GM12878 (cell line): ENCODE results near the gene PTK7. TPM values are rescaled to one million over a fixed set of nuclear protein-coding genes. Genes with fewer than 3 reads are reported as not detected.

ENCODE experiments used
- ATAC-seq: fragments of 200-7000 bp; cut with Tn5 transposase; 3 replicates; pipeline ENCODE4 v1.9.1; 2020; ENCODE audit warnings: mild to moderate bottlenecking, moderate library complexity
- BruUV-seq: library from RNA; stranded (reverse); fragments of 400-500 nt; replicated peaks from 2 replicates; lab custom pipeline; 2021; lab: Mats Ljungman, UMichigan
- CTCF ChIA-PET: fragments of 300-600 bp; sonication (Branson Sonifier 250); formaldehyde crosslinking; extraction: SDS; loops from one replicate; lab custom pipeline; 2021; ENCODE audit warnings: inconsistent platforms; lab: Yijun Ruan, JAX
- POLR2A ChIA-PET: fragments of 350-600 bp; formaldehyde crosslinking; extraction: SDS; loops from one replicate; lab custom pipeline; 2021; ENCODE audit warnings: inconsistent platforms; lab: Charles Lee
- RAD21 ChIA-PET: fragments of 300-600 bp; sonication (Branson Sonifier 250); formaldehyde crosslinking; loops from one replicate; lab custom pipeline; 2023; ENCODE audit warnings: antibody characterized with exemption; ENCODE audit not compliant: unreplicated experiment; lab: Charles Lee
- SMC1A ChIA-PET: fragments of 300-600 bp; sonication (Branson Sonifier 250); formaldehyde crosslinking; loops from one replicate; lab custom pipeline; 2023; ENCODE audit not compliant: unreplicated experiment, uncharacterized antibody; lab: Charles Lee
- DNase-seq: peaks from one replicate; pipeline ENCODE4 v3.0.0-alpha.2; 2011; ENCODE audit warnings: low read depth, low spot score
- FAIRE-seq: peaks from 3 replicates; lab custom pipeline; 2011; peaks lifted over from hg19 to GRCh38; lab: Jason Lieb, UNC
- H2AFZ ChIP-seq: 2 replicates; pipeline ENCODE4 v1.6.0; 2011; ENCODE audit warnings: low read depth, low read length, control low read depth; ENCODE audit not compliant: control insufficient read depth
- H3K27ac ChIP-seq: 2 replicates; pipeline ENCODE4 v1.5.1; 2011; ENCODE audit warnings: control low read depth; ENCODE audit not compliant: control insufficient read depth, insufficient read depth
- H3K27me3 ChIP-seq, 2 experiments: replicated peaks in 1 of 2; 2 replicates each; pipeline versions ENCODE4 v1.6.0 to v1.6.1; 2011; ENCODE audit warnings: low read length in 1 of 2; ENCODE audit not compliant: control insufficient read depth in 2 of 2, insufficient read depth in 2 of 2
- H3K36me3 ChIP-seq, 2 experiments: 2 replicates each; pipeline ENCODE4 v1.5.1; 2011; ENCODE audit warnings: low read length in 1 of 2; ENCODE audit not compliant: control insufficient read depth in 2 of 2, insufficient read depth in 2 of 2
- H3K4me1 ChIP-seq: 2 replicates; pipeline ENCODE4 v1.6.1; 2011; ENCODE audit warnings: mild to moderate bottlenecking, low read length, moderate library complexity, mixed read lengths; ENCODE audit not compliant: control insufficient read depth, insufficient read depth
- H3K4me2 ChIP-seq: 2 replicates; pipeline ENCODE4 v1.6.0; 2011; ENCODE audit warnings: control low read depth; ENCODE audit not compliant: control insufficient read depth, insufficient read depth
- H3K4me3 ChIP-seq: fragments of 200-600 bp; sonication (generic); 2 replicates; pipeline ENCODE4 v1.5.1; 2016
- H3K79me2 ChIP-seq: 2 replicates; pipeline ENCODE4 v1.6.0; 2011; ENCODE audit warnings: low read length; ENCODE audit not compliant: control insufficient read depth, insufficient read depth
- H3K9ac ChIP-seq: 2 replicates; pipeline ENCODE4 v1.8.0; 2011; ENCODE audit warnings: low read length, control low read depth, mixed read lengths; ENCODE audit not compliant: control insufficient read depth, insufficient read depth
- H3K9me3 ChIP-seq: replicated peaks from 3 replicates; pipeline ENCODE4 v1.5.1; 2011; ENCODE audit warnings: mild to moderate bottlenecking, low read length; ENCODE audit not compliant: control insufficient read depth, insufficient read depth
- H4K20me1 ChIP-seq: 2 replicates; pipeline ENCODE4 v1.6.0; 2011; ENCODE audit not compliant: control insufficient read depth, insufficient read depth
- CHD1 ChIP-seq: IDR thresholded peaks from 2 replicates; pipeline ENCODE4 v1.6.1; 2012; ENCODE audit warnings: low read depth, low read length, improper control_type of control experiment
- DPF2 ChIP-seq: fragments of 450-650 bp; IDR thresholded peaks from 2 replicates; pipeline ENCODE4 v1.6.1; 2017; ENCODE audit warnings: mild to moderate bottlenecking
- EP300 ChIP-seq, 2 experiments: fragments of 150-350 bp in 1 of 2; IDR thresholded peaks; 2 replicates each; pipeline ENCODE4 v1.6.1; 2011 to 2012; ENCODE audit warnings: low read depth in 2 of 2, low read length in 2 of 2, borderline replicate concordance in 1 of 2, improper control_type of control experiment in 1 of 2, inconsistent platforms in 1 of 2; ENCODE audit not compliant: control insufficient read depth in 1 of 2
- IKZF1 ChIP-seq: fragments of 450-650 bp; conservative IDR thresholded peaks from 2 replicates; pipeline ENCODE4 v1.6.1; 2017; ENCODE audit warnings: antibody characterized with exemption, mild to moderate bottlenecking
- POLR2AphosphoS2 ChIP-seq: IDR thresholded peaks from 2 replicates; pipeline ENCODE4 v1.6.1; 2011; ENCODE audit warnings: low read depth, mild to moderate bottlenecking, low read length, improper control_type of control experiment, moderate library complexity
- STAT3 ChIP-seq: IDR thresholded peaks from 2 replicates; pipeline ENCODE4 v1.6.1; 2011; ENCODE audit warnings: low read depth, low read length, improper control_type of control experiment
- WRNIP1 ChIP-seq: IDR thresholded peaks from 2 replicates; pipeline ENCODE4 v1.6.1; 2011; ENCODE audit warnings: low read depth, low read length, improper control_type of control experiment, borderline replicate concordance
- WGBS: methylation state at CpG from one replicate; pipeline ENCODE4 v1.1.6; 2016; ENCODE audit warnings: low lambda C conversion rate; ENCODE audit not compliant: insufficient replicate concordance, insufficient coverage; ENCODE audit errors: missing lambda C conversion rate; 5-methylcytosine and 5-hydroxymethylcytosine counted together
- in situ Hi-C: fragments of 300-500 bp; cut with MboI; formaldehyde crosslinking; loops from 9 replicates; pipeline ENCODE4 v1.14.3; 2018; ENCODE audit warnings: mixed read lengths
- intact Hi-C: fragments of 100-400 bp; cut with micrococcal nuclease; formaldehyde crosslinking; loops from one replicate; pipeline ENCODE4 v1.14.2; 2022; ENCODE audit not compliant: unreplicated experiment
- polyA plus RNA-seq, 11 experiments: library from polyadenylated mRNA; depleted of rRNA in 4 of 11; unstranded in 6 of 11; stranded (reverse) in 5 of 11; fragments of >200 nt; fragmentation: Nextera tagmentation in 4 of 11; fragmentation: Illumina TruSeq in 1 of 11; extraction: Ambion mirVana in 4 of 11; extraction: Trizol in 1 of 11; gene quantifications; 1 replicate in 1 of 11; 2 replicates in 10 of 11; pipeline versions ENCODE4 v1.2.1 to v1.2.3, GENCODE V29; 2011 to 2016; ENCODE audit warnings: inconsistent platforms in 2 of 11, missing spikeins in 2 of 11, low read depth in 1 of 11
- total RNA-seq, 4 experiments: library from RNA; depleted of rRNA in 3 of 4; stranded (reverse); fragments of >200 nt in 3 of 4; fragmentation: Illumina TruSeq in 1 of 4; extraction: Trizol in 1 of 4; gene quantifications; 2 replicates each; pipeline versions ENCODE4 v1.2.1 to v1.2.3, GENCODE V29; 2013 to 2021
- TF ChIP-seq, protein P1 (sequence below): IDR thresholded peaks from 2 replicates; pipeline ENCODE4 v1.6.1; 2011; ENCODE audit warnings: borderline replicate concordance, low read depth, mild to moderate bottlenecking, moderate library complexity, mixed read lengths, low read length; ENCODE audit not compliant: insufficient read depth; ENCODE audit errors: extremely low read length
- TF ChIP-seq, protein P2 (sequence below): IDR thresholded peaks from 2 replicates; pipeline ENCODE4 v1.6.1; 2012; ENCODE audit warnings: low read depth, low read length, improper control_type of control experiment
- TF ChIP-seq, protein P3 (sequence below), 3 experiments: IDR thresholded peaks in 2 of 3; conservative IDR thresholded peaks in 1 of 3; 2 replicates each; pipeline ENCODE4 v1.5.1; 2011; ENCODE audit warnings: low read depth in 3 of 3, low read length in 3 of 3, mild to moderate bottlenecking in 3 of 3, control low read depth in 2 of 3, moderate library complexity in 2 of 3, inconsistent platforms in 1 of 3, mixed read lengths in 1 of 3; ENCODE audit not compliant: control insufficient read depth in 2 of 3, insufficient read depth in 1 of 3; ENCODE audit errors: extremely low read depth in 1 of 3

Gene PTK7
- total and polyA plus RNA-seq, 10 of the 15 experiments (the other 5 are each of a cell fraction or from before 2014, with no cell fraction given), result 0.18 to 14.4 (median 3.3) TPM; not detected in 1

DNA sequence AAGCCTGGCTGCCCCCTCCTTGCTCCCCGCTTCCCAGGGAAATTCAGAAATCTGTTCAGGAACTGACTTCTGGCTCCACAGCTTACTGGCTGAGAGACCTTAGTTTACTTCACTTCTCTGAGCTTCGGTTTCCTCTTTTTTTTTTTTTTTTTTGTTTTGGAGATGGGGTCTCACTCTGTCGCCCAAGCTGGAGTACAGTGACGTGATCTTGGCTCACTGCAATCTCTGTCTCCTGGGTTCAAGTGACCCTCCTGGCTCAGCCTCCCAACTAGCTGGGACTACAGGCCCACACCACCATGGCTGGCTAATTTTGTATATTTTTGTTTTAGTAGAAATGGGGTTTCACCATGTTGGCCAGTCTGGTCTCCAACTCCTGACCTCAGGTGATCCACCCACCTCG lies 14.9 kb downstream of the PTK7 start:
- DNase-seq (no peak), ATAC-seq (no peak), FAIRE-seq (no peak)
- Histone ChIP-seq H3K4me1 (peaks cover 15% of the 10 kb centered on the region), H3K27ac (no peak overlapping the region), H3K9ac (no peak overlapping the region), H3K27me3 (no peaks in the 10 kb centered on the region), H4K20me1 (no peaks in the 10 kb centered on the region), H3K4me3 (no peak overlapping the region), H3K36me3 (no peaks in the 10 kb centered on the region), H3K79me2 (no peaks in the 10 kb centered on the region), H2AFZ (no peak overlapping the region), H3K9me3 (no peaks in the 10 kb centered on the region), H3K4me2 (no peak overlapping the region)
- ChIA-PET SMC1A (interaction anchor here (0.6 kb wide), 1 partner anchor 165 kb away, joined by 3 read pairs; no protein-coding TSS in a partner anchor), POLR2A (interaction anchor here (0.6 to 0.7 kb wide), 2 partner anchors 12 to 382 kb away, joined by 4 to 5 read pairs; no protein-coding TSS in a partner anchor), RAD21 (no interaction called here), CTCF (interaction anchor here (1.5 kb wide), 1 partner anchor 53 kb away, joined by 4 read pairs; no protein-coding TSS in a partner anchor)
- no peak for TF ChIP-seq CHD1
- TF ChIP-seq, protein P1, sequence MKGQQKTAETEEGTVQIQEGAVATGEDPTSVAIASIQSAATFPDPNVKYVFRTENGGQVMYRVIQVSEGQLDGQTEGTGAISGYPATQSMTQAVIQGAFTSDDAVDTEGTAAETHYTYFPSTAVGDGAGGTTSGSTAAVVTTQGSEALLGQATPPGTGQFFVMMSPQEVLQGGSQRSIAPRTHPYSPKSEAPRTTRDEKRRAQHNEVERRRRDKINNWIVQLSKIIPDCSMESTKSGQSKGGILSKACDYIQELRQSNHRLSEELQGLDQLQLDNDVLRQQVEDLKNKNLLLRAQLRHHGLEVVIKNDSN, result no peak
- WGBS, result 73% methylated on average over 4 of the region's 5 CpGs
- no TSS peak for BruUV-seq
- intact Hi-C loops (no loop called here), in situ Hi-C loops (no loop called here)

DNA sequence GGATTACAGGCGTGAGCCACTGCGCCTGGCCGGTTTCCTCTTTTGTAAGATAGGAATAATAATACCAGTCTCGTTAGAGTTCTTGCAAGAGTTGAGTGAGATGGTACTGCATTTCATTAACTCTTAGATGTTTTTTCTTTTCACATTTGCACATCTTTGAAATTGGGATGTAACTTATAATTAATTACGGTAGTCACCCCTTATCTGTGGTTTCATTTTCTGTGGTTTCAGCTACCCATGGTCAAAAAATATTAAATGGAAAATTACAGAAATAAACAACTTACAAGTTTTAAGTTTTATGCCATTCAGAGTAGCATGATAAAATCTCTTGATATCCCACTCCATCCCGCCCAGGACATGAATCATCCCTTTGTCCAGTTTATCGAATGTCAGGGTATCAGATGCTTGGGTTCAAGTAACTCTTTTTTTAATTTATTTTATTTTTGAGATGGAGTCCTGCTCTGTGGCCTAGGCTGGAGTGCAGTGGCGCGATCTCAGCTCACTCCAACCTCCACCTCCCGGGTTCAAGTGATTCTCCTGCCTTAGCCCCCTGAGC lies 15.4 kb downstream of the PTK7 start:
- ChIA-PET POLR2A (no interaction called here), RAD21 (interaction anchor here (0.6 kb wide), 1 partner anchor 10 kb away, joined by 3 read pairs; no protein-coding TSS in a partner anchor), CTCF (interaction anchor here (1.5 kb wide), 1 partner anchor 52 kb away, joined by 4 read pairs; no protein-coding TSS in a partner anchor), SMC1A (interaction anchor here (0.5 kb wide), 1 partner anchor 101 kb away, joined by 3 read pairs; no protein-coding TSS in a partner anchor)
- Histone ChIP-seq H3K27ac (no peak overlapping the region), H2AFZ (no peak overlapping the region), H3K4me3 (no peak overlapping the region), H3K4me2 (no peak overlapping the region), H3K36me3 (no peaks in the 10 kb centered on the region), H3K79me2 (no peaks in the 10 kb centered on the region), H3K4me1 (peaks cover 15% of the 10 kb centered on the region), H3K27me3 (no peaks in the 10 kb centered on the region), H3K9me3 (no peaks in the 10 kb centered on the region), H4K20me1 (no peaks in the 10 kb centered on the region), H3K9ac (no peak overlapping the region)
- WGBS, result 73% methylated on average over 10 of the region's 10 CpGs
- in situ Hi-C loops, result no loop called here
- no peak for DNase-seq
- ATAC-seq, result no peak
- no peak for FAIRE-seq
- intact Hi-C loops, result no loop called here
- no TSS peak for BruUV-seq
- TF ChIP-seq POLR2AphosphoS2 (no peak), STAT3 (no peak), EP300 (IDR thresholded peaks at IDR 0.05; ENCODE audit: borderline replicate concordance in 1 of 2, control insufficient read depth in 1 of 2, low read depth in 2 of 2, low read length in 2 of 2) (no peak), WRNIP1 (no peak), DPF2 (no peak), IKZF1 (no peak)
- TF ChIP-seq, protein P2, sequence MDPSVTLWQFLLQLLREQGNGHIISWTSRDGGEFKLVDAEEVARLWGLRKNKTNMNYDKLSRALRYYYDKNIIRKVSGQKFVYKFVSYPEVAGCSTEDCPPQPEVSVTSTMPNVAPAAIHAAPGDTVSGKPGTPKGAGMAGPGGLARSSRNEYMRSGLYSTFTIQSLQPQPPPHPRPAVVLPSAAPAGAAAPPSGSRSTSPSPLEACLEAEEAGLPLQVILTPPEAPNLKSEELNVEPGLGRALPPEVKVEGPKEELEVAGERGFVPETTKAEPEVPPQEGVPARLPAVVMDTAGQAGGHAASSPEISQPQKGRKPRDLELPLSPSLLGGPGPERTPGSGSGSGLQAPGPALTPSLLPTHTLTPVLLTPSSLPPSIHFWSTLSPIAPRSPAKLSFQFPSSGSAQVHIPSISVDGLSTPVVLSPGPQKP, result no peak
- TF ChIP-seq, protein P3, sequence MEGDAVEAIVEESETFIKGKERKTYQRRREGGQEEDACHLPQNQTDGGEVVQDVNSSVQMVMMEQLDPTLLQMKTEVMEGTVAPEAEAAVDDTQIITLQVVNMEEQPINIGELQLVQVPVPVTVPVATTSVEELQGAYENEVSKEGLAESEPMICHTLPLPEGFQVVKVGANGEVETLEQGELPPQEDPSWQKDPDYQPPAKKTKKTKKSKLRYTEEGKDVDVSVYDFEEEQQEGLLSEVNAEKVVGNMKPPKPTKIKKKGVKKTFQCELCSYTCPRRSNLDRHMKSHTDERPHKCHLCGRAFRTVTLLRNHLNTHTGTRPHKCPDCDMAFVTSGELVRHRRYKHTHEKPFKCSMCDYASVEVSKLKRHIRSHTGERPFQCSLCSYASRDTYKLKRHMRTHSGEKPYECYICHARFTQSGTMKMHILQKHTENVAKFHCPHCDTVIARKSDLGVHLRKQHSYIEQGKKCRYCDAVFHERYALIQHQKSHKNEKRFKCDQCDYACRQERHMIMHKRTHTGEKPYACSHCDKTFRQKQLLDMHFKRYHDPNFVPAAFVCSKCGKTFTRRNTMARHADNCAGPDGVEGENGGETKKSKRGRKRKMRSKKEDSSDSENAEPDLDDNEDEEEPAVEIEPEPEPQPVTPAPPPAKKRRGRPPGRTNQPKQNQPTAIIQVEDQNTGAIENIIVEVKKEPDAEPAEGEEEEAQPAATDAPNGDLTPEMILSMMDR (IDR thresholded peaks at IDR 0.05 in 2 of 3, conservative IDR thresholded peaks at IDR 0.05 in 1 of 3; ENCODE audit: control insufficient read depth in 2 of 3, extremely low read depth in 1 of 3, insufficient read depth in 1 of 3, low read depth in 3 of 3, low read length in 3 of 3), result no peak
